A673 (cell line): ENCODE results near the gene TRMT11.

Experiments
- CTCF ChIP-seq: fragments of 300-800, 200-600 bp; sonication (generic); conservative IDR thresholded peaks from 2 replicates; pipeline ENCODE4 v1.5.1; 2017; ENCODE audit warnings: low read depth, mild to moderate bottlenecking, antibody characterized with exemption, low read length, moderate library complexity, mixed read lengths
- EZH2 ChIP-seq: fragments of 200-600 bp; sonication (generic); IDR thresholded peaks from 2 replicates; pipeline ENCODE4 v1.6.1; 2017; ENCODE audit warnings: borderline replicate concordance, low read depth, mild to moderate bottlenecking, mixed read lengths, antibody characterized with exemption, low read length; ENCODE audit not compliant: poor library complexity, severe bottlenecking

- TF ChIP-seq CTCF (no peak), EZH2 (no peak)
Measured at GRCh38 chr6:125951323-125951722, 35.0 kb upstream of the TRMT11 start.
